B cell (primary cell): ENCODE results near the gene CALHM3.
"Not testable (repeated sequence)": the region's sequence is repeated elsewhere in the genome, so short reads cannot be mapped to it uniquely, and the experiment has no call there.

Experiments
- EZH2 ChIP-seq: IDR thresholded peaks from 2 replicates; pipeline ENCODE4 v1.6.1; 2012; ENCODE audit warnings: borderline replicate concordance, low read depth, mild to moderate bottlenecking, moderate library complexity, low read length; ENCODE audit not compliant: insufficient read depth, poor library complexity, severe bottlenecking
- TF ChIP-seq, protein P1 (sequence below): fragments of 200-600 bp; IDR thresholded peaks from one replicate; pipeline ENCODE4 v1.8.0; 2022; ENCODE audit warnings: antibody characterized with exemption, mild to moderate bottlenecking

DNA sequence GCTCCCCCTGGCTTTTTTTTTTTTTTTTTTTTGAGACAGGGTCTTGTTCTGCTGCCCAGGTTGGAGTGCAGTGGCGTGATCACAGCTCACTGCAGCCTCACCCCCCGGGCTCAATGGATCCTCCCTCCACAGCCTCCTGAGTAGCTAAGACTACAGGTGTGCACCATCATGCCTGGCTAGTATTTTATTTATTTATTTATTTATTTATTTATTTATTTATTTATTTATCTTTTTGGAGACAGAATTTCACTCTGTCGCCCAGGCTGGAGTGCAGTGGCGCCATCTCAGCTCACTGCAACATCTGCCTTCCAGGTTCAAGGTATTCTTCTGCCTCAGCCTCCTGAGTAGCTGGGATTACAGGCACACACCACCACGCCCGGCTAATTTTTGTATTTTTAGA lies 24.7 kb upstream of the CALHM3 start:
- TF ChIP-seq, protein P1, sequence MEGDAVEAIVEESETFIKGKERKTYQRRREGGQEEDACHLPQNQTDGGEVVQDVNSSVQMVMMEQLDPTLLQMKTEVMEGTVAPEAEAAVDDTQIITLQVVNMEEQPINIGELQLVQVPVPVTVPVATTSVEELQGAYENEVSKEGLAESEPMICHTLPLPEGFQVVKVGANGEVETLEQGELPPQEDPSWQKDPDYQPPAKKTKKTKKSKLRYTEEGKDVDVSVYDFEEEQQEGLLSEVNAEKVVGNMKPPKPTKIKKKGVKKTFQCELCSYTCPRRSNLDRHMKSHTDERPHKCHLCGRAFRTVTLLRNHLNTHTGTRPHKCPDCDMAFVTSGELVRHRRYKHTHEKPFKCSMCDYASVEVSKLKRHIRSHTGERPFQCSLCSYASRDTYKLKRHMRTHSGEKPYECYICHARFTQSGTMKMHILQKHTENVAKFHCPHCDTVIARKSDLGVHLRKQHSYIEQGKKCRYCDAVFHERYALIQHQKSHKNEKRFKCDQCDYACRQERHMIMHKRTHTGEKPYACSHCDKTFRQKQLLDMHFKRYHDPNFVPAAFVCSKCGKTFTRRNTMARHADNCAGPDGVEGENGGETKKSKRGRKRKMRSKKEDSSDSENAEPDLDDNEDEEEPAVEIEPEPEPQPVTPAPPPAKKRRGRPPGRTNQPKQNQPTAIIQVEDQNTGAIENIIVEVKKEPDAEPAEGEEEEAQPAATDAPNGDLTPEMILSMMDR: not testable (repeated sequence)
- TF ChIP-seq EZH2: not testable (repeated sequence)
